T-helper 2 cell (primary cell): ENCODE data around the gene PRRT2.
"Not testable (repeated sequence)": the region's sequence is repeated elsewhere in the genome, so short reads cannot be mapped to it uniquely, and the experiment has no call there.

ENCODE experiments used
- DNase-seq, 5 experiments: peaks; one replicate each; pipeline versions ENCODE4 v3.0.0 to v3.0.0-alpha.2; 2012 to 2022

The PRRT2 gene

GRCh38 chr16:29790949-29791844, 20.8 kb upstream of the PRRT2 start:
- peak in 1 of 5 experiments; percentile 55 for DNase-seq

- no peak for DNase-seq
Measured at GRCh38 chr16:29791845-29792807, 19.9 kb upstream of the PRRT2 start.

- DNase-seq, result not testable (repeated sequence)
Measured at GRCh38 chr16:29793153-29793552, 18.8 kb upstream of the PRRT2 start.

- DNase-seq, result no peak
Measured at GRCh38 chr16:29794231-29794710, 17.7 kb upstream of the PRRT2 start.

GRCh38 chr16:29802416-29802935, 9.5 kb upstream of the PRRT2 start:
- DNase-seq, result no peak

- no peak for DNase-seq
Measured at GRCh38 chr16:29804020-29804419, 8.0 kb upstream of the PRRT2 start.

- no peak for DNase-seq
Measured at GRCh38 chr16:29804455-29805231, 7.3 kb upstream of the PRRT2 start.

GRCh38 chr16:29805232-29806098, 6.5 kb upstream of the PRRT2 start:
- peak; percentile 95 to 99 (median 98) for DNase-seq

GRCh38 chr16:29806099-29806579, 5.9 kb upstream of the PRRT2 start, which contains the start of gene MAZ:
Gene MAZ (plus strand): TSS chr16:29806529. CDS start chr16:29806702, 173 bp downstream.
- peak in 3 of 5 experiments; percentile 55 to 74 (median 69) for DNase-seq

- peak in 2 of 5 experiments; percentile 48 to 81 for DNase-seq
Measured at GRCh38 chr16:29806641-29807425, 5.2 kb upstream of the PRRT2 start.

- peak; percentile 63 to 97 (median 83) for DNase-seq
Measured at GRCh38 chr16:29807426-29808218, 4.4 kb upstream of the PRRT2 start.

GRCh38 chr16:29808219-29808900, 3.6 kb upstream of the PRRT2 start:
- DNase-seq, result peak in 2 of 5 experiments; percentile 27 to 67

GRCh38 chr16:29809031-29809747, 2.8 kb upstream of the PRRT2 start:
- DNase-seq, result no peak

GRCh38 chr16:29809850-29810698, 1.9 kb upstream of the PRRT2 start:
- peak in 3 of 5 experiments; percentile 53 to 78 (median 69) for DNase-seq

GRCh38 chr16:29810699-29811169, 1.3 kb upstream of the PRRT2 start:
- no peak for DNase-seq

- DNase-seq, result peak in 4 of 5 experiments; percentile 57 to 81 (median 68)
Measured at GRCh38 chr16:29811170-29811895, 660 bp upstream of the PRRT2 start.
